Muscle layer of duodenum (tissue), 2 donors: Measurements from ENCODE around the gene CHD9.
A peak's percentile ranks its signal among the peaks of the same experiment; 100 is the strongest.

Experiments used
- H3K27ac ChIP-seq: one replicate; pipeline ENCODE4 v1.7.0; 2013; ENCODE audit warnings: mild to moderate bottlenecking, low read length
- H3K27me3 ChIP-seq: one replicate; pipeline ENCODE4 v1.7.0; 2013; ENCODE audit warnings: low read depth, mild to moderate bottlenecking, control low read depth, low read length
- H3K36me3 ChIP-seq, 2 donors: one replicate each; pipeline ENCODE4 v1.7.0; 2013; ENCODE audit warnings: low read length in 2 of 2, control low read depth in 1 of 2, mild to moderate bottlenecking in 1 of 2; ENCODE audit not compliant: insufficient read depth in 2 of 2, control insufficient read depth in 1 of 2
- H3K4me1 ChIP-seq, 2 donors: one replicate each; pipeline ENCODE4 v1.7.0; 2013; ENCODE audit warnings: low read length in 2 of 2, mild to moderate bottlenecking in 2 of 2, control low read depth in 1 of 2, moderate library complexity in 1 of 2; ENCODE audit not compliant: insufficient read depth in 2 of 2, control insufficient read depth in 1 of 2
- H3K4me3 ChIP-seq, 2 donors: one replicate each; pipeline ENCODE4 v1.7.0; 2013; ENCODE audit warnings: low read length in 2 of 2, low read depth in 1 of 2, mild to moderate bottlenecking in 1 of 2
- H3K9me3 ChIP-seq, 2 donors: one replicate each; pipeline ENCODE4 v1.7.0; 2013; ENCODE audit warnings: low read length in 2 of 2, control low read depth in 1 of 2, mild to moderate bottlenecking in 1 of 2; ENCODE audit not compliant: control insufficient read depth in 1 of 2
- donor health status: healthy.

The CHD9 gene

DNA sequence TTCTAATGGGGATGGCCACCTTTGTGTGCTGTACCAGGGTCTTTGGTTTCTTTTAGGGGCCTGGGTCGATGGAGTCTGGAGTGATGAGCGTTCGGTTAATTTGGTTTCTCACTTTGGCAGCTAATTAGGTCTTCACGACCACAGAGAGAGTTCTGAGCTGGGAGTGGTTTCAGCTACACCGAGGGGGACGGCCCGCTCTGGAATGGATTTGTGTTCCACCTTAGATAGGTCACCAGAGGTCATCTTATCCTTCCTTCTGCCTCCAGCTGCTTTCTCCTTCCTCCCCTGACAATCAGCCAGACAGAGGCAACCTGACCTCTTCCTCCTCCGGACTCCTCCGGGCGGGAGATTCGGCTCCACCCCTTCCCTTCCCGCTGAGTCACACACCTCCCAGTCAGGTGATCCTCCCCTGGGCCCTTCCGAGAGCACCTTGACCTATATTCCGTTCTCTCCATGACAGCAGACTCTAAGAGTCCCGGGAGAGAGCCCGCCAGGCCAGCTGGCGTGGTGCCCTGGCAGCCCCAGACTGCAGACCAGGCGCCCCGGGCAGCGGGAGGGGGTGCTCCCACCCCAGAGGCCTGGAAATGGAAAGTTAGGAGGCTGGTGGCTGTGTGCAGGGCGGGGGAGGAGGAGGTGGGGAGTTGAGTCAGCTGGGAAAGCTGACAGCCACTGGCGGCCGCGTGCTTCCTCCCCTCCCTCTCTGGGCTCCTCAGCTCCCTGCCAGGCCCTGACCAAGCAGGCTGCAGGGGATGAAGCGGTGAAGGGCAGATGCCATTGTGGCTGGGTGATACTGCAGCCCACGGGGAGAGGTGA is 44.7 kb downstream of the CHD9 start:
- H3K9me3 ChIP-seq = no peaks in the 10 kb centered on the region
- H3K27ac ChIP-seq = peak overlapping the region; percentile 96
- no peaks in the 10 kb centered on the region for H3K27me3 ChIP-seq
- H3K4me3 ChIP-seq = peak overlapping the region; percentile 49 to 65
- H3K4me1 ChIP-seq = peaks cover 16 to 32% of the 10 kb centered on the region in 2 donors
- H3K36me3 ChIP-seq = peaks cover 0 to 8% of the 10 kb centered on the region in 2 donors

GRCh38 chr16:53100131-53100748 is 45.4 kb downstream of the CHD9 start:
- peak overlapping the region; percentile 96 for H3K27ac ChIP-seq
- no peaks in the 10 kb centered on the region for H3K9me3 ChIP-seq
- peak overlapping the region; percentile 49 to 65 for H3K4me3 ChIP-seq
- peaks cover 16 to 32% of the 10 kb centered on the region in 2 donors for H3K4me1 ChIP-seq
- no peaks in the 10 kb centered on the region for H3K27me3 ChIP-seq
- peaks cover 0 to 8% of the 10 kb centered on the region in 2 donors for H3K36me3 ChIP-seq

DNA sequence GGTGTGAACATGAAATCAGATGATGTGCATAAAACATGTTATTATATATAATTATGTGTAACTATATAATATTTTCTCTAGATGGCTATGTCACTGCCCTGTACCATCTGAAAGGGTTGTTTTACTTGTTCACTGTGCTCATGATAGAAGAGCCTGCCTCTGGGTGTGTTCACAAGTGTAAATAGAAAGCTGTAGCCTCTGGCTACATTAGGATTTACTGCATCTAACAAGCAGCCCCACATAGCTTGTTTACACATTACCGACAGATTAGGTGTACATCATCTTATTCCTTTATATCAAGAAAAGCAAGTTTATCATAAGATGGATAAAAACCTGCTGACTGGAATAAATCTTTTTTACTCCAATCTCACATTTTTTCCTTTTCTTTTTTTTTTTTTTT is 46.1 kb downstream of the CHD9 start:
- Histone ChIP-seq H3K4me1 (peaks cover 16 to 32% of the 10 kb centered on the region in 2 donors), H3K9me3 (no peaks in the 10 kb centered on the region), H3K27ac (no peak overlapping the region), H3K4me3 (no peak overlapping the region), H3K27me3 (no peaks in the 10 kb centered on the region), H3K36me3 (peaks cover 0 to 8% of the 10 kb centered on the region in 2 donors)

- peak overlapping the region; percentile 14 for H3K27ac ChIP-seq
Observed at GRCh38 chr16:53103811-53104210, 49.0 kb downstream of the CHD9 start.

DNA sequence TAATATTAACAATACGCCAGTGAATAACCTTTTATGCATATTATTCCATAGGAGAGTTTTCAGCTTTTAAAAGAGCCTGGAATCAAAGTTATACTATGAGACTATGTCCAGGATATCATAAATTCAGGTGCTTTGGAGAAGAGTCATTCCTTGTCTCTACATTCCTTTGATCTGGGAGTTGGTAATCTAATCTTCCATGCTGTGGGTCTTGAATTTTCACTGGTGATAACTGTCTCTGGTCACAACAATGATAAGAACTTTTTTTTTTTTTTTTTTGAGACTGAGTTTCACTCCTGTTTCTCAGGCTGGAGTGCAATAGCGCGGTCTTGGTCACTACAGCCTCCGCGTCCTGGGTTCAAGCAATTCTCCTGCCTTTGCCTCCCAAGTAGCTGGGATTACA is 50.8 kb downstream of the CHD9 start:
- H3K36me3 ChIP-seq = no peaks in the 10 kb centered on the region
- H3K4me3 ChIP-seq = no peak overlapping the region
- no peaks in the 10 kb centered on the region for H3K27me3 ChIP-seq
- H3K4me1 ChIP-seq = peaks cover 0 to 10% of the 10 kb centered on the region in 2 donors
- no peak overlapping the region for H3K27ac ChIP-seq
- H3K9me3 ChIP-seq = no peaks in the 10 kb centered on the region

More at GRCh38 chr16:53103811-53104210, 49.0 kb downstream of the CHD9 start:
- H3K4me3 ChIP-seq = no peak overlapping the region
- H3K4me1 ChIP-seq = peaks cover 9 to 26% of the 10 kb centered on the region in 2 donors
- no peaks in the 10 kb centered on the region for H3K9me3 ChIP-seq
- no peaks in the 10 kb centered on the region for H3K27me3 ChIP-seq
- H3K36me3 ChIP-seq = peaks cover 0 to 8% of the 10 kb centered on the region in 2 donors

- H3K36me3 ChIP-seq = no peaks in the 10 kb centered on the region
- H3K9me3 ChIP-seq = no peaks in the 10 kb centered on the region
- H3K4me1 ChIP-seq = no peaks in the 10 kb centered on the region
- no peaks in the 10 kb centered on the region for H3K27me3 ChIP-seq
- H3K4me3 ChIP-seq = no peak overlapping the region
- H3K27ac ChIP-seq = no peak overlapping the region
Observed at GRCh38 chr16:53111078-53111791, 56.4 kb downstream of the CHD9 start.

DNA sequence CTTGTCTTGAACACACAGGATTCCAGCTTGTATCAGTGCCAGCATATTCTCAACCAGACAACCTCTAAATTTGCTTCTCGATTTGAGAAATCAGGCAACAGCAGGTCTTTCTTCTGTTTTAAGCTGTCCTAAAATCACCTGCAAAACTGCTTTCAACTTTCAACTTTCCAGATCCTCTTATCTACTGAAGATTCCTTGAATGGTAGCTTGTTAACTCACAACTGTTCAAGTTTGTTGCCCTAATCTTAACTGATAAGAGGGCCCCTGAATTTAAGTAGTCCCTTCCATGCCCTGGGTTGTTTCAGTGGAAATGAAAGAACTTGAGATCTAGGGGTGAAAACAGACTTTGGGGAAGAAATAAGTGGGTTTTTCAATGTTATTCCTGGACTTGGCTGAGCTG is 57.2 kb downstream of the CHD9 start:
- no peak overlapping the region for H3K4me3 ChIP-seq
- H3K27ac ChIP-seq = no peak overlapping the region
- no peaks in the 10 kb centered on the region for H3K9me3 ChIP-seq
- H3K27me3 ChIP-seq = no peaks in the 10 kb centered on the region
- H3K36me3 ChIP-seq = no peaks in the 10 kb centered on the region
- no peaks in the 10 kb centered on the region for H3K4me1 ChIP-seq

DNA sequence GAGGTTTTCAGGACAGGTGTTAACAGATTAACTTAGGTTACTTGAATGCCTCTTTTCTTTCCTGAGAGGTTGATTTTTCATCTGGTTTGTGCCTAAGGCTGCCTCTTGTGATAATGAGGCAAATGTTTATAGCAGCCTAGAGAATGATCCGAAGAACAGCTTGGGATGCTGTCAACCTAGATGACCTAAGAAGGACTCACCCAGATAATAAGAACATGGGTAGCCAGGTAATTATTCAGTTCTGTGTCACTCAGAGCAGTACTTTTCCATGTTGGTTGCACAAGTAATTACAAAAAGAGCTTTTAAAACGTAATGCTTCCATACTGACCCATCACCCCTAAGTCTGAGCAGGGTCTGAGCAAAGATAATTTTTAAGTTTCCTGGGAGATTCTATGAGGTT is 60.3 kb downstream of the CHD9 start:
- Histone ChIP-seq H3K36me3 (no peaks in the 10 kb centered on the region), H3K9me3 (no peaks in the 10 kb centered on the region), H3K27ac (no peak overlapping the region), H3K4me1 (no peaks in the 10 kb centered on the region), H3K4me3 (no peak overlapping the region), H3K27me3 (no peaks in the 10 kb centered on the region)

DNA sequence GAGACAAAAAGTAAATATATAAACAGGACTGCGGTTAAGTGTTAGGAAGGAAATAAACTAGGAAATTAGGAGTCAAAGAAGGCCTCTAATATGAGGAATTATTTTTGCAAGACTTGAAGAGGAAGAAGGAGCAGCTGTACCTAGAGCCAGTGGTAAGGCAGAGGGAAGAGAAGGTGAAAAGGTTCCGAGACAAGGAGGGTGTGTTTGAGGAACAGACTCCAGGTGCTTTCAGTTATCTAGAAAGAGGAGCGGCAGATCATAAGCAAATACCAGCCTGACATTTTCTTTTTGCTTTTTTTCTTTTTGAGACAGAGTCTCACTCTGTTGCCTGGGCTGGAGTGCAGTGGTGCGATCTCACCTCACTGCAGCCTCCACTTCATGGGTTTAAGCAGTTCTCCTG is 61.0 kb downstream of the CHD9 start:
- Histone ChIP-seq H3K27ac (no peak overlapping the region), H3K36me3 (no peaks in the 10 kb centered on the region), H3K4me3 (no peak overlapping the region), H3K4me1 (no peaks in the 10 kb centered on the region), H3K9me3 (no peaks in the 10 kb centered on the region), H3K27me3 (no peaks in the 10 kb centered on the region)

GRCh38 chr16:53121043-53121620 is 66.3 kb downstream of the CHD9 start:
- Histone ChIP-seq H3K4me3 (no peak overlapping the region), H3K27me3 (no peaks in the 10 kb centered on the region), H3K27ac (no peak overlapping the region), H3K4me1 (no peaks in the 10 kb centered on the region), H3K36me3 (no peaks in the 10 kb centered on the region), H3K9me3 (no peaks in the 10 kb centered on the region)

DNA sequence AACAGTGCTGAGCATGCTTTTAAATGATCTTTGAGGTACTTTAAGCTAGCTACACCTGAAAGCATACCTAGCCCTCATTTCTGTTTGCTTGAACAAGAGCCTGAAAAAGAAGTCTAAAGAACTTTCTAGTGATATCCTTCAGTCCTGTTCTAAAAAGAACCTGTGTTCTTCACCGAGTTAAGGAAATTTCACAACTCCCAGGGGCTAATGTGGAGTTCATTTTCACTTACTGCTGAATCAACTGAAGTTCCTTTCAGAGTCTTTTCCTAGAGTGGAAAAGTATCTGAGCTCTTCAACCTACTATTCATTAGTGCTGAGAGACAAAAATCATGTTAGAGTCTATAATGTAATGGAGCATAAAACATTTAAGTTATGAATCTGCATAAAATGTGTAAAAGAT is 66.9 kb downstream of the CHD9 start:
- Histone ChIP-seq H3K4me3 (no peak overlapping the region), H3K27me3 (no peaks in the 10 kb centered on the region)

More for the DNA sequence above, 66.9 kb downstream of the CHD9 start:
- Histone ChIP-seq H3K9me3 (no peaks in the 10 kb centered on the region), H3K27ac (no peak overlapping the region), H3K36me3 (no peaks in the 10 kb centered on the region), H3K4me1 (no peaks in the 10 kb centered on the region)
